ENCODE results near the gene AMN.

AMN gene

DNA sequence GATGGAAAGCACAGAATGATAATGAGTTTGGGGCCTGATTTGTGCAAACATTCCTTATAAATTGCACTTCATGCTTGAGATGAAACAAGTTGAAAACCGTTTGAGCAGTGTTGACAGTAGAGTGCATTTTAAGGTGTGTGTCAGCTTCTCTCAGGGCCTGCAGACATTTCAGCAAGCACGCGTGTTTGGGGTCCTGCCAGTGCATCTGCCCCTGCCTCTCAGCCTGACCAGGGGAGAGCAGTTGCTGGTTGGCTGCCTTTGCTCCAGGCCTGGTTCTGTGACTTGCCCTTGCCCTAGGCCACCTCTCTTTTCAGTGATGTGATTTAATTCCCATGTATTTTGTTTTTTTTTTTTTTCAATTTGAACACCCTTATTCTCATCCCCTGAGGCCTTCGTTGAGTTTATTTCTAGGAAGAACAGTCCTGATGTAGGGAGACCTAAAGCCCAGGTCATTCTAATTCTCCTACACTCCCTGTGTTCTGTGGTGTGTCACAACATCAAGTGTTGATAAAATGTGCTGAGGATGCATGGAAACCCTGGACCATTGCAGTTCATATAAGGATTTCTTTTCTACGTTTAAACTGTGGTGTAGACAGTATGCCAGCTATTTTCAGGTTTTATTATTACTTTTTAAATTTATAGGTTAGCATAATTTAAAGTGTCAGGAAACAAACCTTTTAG is 40.1 kb upstream of the AMN start:
- TF ChIP-seq, protein P1, sequence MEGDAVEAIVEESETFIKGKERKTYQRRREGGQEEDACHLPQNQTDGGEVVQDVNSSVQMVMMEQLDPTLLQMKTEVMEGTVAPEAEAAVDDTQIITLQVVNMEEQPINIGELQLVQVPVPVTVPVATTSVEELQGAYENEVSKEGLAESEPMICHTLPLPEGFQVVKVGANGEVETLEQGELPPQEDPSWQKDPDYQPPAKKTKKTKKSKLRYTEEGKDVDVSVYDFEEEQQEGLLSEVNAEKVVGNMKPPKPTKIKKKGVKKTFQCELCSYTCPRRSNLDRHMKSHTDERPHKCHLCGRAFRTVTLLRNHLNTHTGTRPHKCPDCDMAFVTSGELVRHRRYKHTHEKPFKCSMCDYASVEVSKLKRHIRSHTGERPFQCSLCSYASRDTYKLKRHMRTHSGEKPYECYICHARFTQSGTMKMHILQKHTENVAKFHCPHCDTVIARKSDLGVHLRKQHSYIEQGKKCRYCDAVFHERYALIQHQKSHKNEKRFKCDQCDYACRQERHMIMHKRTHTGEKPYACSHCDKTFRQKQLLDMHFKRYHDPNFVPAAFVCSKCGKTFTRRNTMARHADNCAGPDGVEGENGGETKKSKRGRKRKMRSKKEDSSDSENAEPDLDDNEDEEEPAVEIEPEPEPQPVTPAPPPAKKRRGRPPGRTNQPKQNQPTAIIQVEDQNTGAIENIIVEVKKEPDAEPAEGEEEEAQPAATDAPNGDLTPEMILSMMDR (IDR thresholded peaks at IDR 0.05; ENCODE audit: borderline replicate concordance, insufficient read depth, low read depth, low read length) = no peak
- no peak overlapping the region for H3K4me3 ChIP-seq (ENCODE audit: low read depth, low read length)

DNA sequence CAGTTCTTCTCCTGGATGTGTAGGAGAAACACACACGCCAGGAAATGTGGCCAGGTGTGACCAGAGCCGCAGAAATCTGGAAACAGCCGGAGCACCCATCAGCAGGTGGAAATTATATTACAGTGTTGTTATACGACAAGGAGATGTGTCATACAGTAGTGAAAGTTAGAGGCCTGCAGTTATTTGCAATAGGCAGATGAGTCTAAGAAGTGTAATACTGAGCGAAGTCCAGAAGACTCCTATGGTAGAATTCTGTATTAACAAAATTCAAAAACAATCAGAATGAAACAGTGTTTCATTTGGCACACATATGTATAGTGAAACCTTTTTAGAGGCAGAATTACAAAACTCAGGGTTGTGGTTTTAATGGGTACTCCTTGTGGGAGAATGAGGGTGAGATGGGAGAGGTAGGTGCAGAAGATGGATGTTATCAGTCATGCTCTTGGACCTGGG is 39.3 kb upstream of the AMN start:
- TF ChIP-seq, protein P1 (IDR thresholded peaks at IDR 0.05; ENCODE audit: borderline replicate concordance, insufficient read depth, low read depth, low read length) = no peak
- no peak overlapping the region for H3K4me3 ChIP-seq (ENCODE audit: low read depth, low read length)

DNA sequence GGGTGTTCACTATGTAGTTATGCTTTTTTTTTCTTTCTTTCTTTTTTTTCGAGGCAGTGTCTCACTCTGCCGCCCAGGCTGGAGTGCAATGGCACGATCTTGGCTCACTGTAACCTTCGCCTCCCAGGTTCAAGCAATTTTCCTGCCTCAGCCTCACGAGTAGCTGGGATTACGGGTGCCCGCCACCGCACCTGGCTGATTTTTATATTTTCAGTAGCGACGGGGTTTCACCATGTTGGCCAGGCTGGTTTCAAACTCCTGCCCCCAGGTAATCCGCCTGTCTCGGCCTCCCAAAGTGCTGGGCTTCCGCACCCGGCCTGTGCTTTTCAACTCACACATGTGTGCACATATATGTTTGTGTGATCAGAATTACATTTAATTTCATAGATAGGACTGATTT is 38.9 kb upstream of the AMN start:
- TF ChIP-seq, protein P1 (IDR thresholded peaks at IDR 0.05; ENCODE audit: borderline replicate concordance, insufficient read depth, low read depth, low read length) = no peak
- no peak overlapping the region for H3K4me3 ChIP-seq (ENCODE audit: low read depth, low read length)

DNA sequence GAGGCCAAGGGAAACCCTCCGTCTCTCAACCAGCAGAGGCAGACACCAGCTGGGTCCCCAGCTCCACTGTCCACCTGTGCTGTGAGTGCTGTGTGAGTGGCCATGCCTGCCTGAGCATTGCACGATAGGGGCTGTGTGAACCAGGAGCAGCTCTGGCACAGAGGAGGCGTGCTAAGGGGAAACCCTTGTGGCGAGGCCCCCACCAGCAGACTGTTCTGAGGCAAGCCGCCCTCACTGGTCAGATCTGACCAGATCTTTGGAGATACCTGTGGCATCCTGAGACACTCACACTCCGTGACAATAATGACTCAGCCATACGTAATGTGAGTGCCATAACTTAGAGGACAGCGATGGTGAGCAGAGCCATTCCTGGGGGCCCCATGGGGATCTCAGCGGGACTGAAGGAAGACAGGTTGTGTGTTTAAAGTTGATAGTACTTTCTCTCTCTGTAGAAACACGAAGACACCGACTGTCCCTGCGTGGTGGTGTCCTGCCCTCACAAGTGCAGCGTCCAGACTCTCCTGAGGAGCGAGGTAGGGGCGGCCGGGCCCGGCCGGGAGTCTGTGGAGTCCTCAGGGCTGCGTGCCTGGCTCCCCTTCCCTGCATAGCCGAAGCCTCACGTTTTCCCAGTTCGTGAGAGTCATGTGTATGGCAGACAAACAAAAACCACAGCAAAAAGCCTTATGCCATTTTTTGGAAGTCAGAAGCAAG is 36.6 kb upstream of the AMN start:
- TF ChIP-seq, protein P1 (IDR thresholded peaks at IDR 0.05; ENCODE audit: borderline replicate concordance, insufficient read depth, low read depth, low read length) = no peak
- no peak overlapping the region for H3K4me3 ChIP-seq (ENCODE audit: low read depth, low read length)

DNA sequence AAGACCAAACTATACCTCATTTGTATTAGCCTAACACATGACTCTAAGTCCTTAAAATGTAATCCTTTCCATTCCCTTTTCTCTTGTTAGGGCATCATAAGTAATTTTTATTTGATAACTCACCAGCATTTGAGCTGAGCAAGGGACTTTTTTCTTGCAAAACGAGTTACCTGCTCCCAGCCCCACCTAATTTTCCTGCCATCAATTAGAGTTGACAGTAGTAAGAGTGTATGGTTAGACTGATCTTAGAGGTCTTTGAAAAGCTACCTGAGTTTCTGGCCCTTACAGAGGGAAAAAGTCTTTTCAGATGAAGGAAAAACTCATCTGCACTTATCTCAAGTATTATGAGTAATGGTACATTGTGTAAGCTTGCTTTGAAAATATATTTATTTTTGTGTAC is 33.7 kb upstream of the AMN start:
- TF ChIP-seq, protein P1 (IDR thresholded peaks at IDR 0.05; ENCODE audit: borderline replicate concordance, insufficient read depth, low read depth, low read length) = no peak
- H3K4me3 ChIP-seq (ENCODE audit: low read depth, low read length) = no peak overlapping the region

DNA sequence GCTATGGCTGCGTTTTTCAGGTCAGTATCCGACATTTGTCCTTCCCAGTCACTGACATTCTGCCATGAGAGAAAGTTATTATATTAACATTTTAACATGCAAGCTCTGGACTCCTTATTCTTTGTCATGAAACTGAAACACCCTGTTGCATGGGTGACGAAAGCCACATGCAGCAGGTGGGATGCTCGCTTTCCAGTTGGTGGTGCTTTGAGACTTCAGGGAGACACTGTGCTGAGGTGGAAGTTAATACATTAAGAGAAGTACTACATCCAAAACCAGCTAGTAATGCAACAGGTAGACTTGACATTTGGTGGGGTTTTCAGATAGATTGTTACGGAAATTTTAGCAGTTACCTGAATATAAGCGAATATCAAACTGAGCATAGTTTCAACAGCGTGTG is 32.8 kb upstream of the AMN start:
- TF ChIP-seq, protein P1 (IDR thresholded peaks at IDR 0.05; ENCODE audit: borderline replicate concordance, insufficient read depth, low read depth, low read length) = no peak
- H3K4me3 ChIP-seq (ENCODE audit: low read depth, low read length) = no peak overlapping the region

DNA sequence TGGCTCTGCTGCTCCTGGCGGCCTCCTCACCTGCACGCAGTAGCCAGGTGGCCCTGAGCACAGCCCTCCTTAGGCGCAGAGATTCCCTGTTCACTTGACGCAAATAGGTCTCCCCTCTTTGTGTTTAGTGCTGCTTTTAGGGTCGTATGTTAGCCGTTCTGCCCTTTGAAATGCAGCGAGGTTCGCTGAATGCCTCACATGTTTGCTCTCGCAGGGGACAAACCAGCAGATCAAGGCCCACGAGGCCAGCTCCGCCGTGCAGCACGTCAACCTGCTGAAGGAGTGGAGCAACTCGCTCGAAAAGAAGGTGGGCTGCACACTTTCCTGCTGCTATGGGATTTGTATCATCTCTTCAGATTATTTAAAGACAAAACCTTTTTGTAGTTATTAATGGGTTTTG is 31.4 kb upstream of the AMN start:
- H3K4me3 ChIP-seq (ENCODE audit: low read depth, low read length) = no peak overlapping the region
- TF ChIP-seq, protein P1 (IDR thresholded peaks at IDR 0.05; ENCODE audit: borderline replicate concordance, insufficient read depth, low read depth, low read length) = no peak

All from GM12875 (cell line).